NT2/D1 (cell line): Measurements from ENCODE around the gene PIEZO1.

Experiments used
- DNase-seq: peaks from one replicate; pipeline ENCODE4 v3.0.0-alpha.2; 2011; ENCODE audit warnings: low read depth, low spot score
- H3K27me3 ChIP-seq: 2 replicates; pipeline ENCODE4 v1.6.0; 2011; ENCODE audit warnings: mild to moderate bottlenecking; ENCODE audit not compliant: insufficient read length, insufficient read depth
- H3K36me3 ChIP-seq: 2 replicates; pipeline ENCODE4 v1.6.1; 2011; ENCODE audit warnings: mild to moderate bottlenecking, low read length, mixed read lengths; ENCODE audit not compliant: insufficient read depth, insufficient read length
- H3K4me1 ChIP-seq: 2 replicates; pipeline ENCODE4 v1.5.1; 2011; ENCODE audit not compliant: insufficient read depth, insufficient read length
- H3K4me3 ChIP-seq: 2 replicates; pipeline ENCODE4 v1.5.1; 2011; ENCODE audit warnings: low read depth; ENCODE audit not compliant: insufficient read length
- H3K9ac ChIP-seq: 2 replicates; pipeline ENCODE4 v1.6.0; 2011; ENCODE audit warnings: low read depth; ENCODE audit not compliant: insufficient read length
- H3K9me3 ChIP-seq: 2 replicates; pipeline ENCODE4 v1.5.1; 2011; ENCODE audit warnings: mild to moderate bottlenecking, low read length; ENCODE audit not compliant: insufficient read depth
- SUZ12 ChIP-seq: IDR thresholded peaks from 2 replicates; pipeline ENCODE4 v1.6.1; 2011; ENCODE audit not compliant: insufficient read length, insufficient read depth; ENCODE audit errors: extremely low read depth
- YY1 ChIP-seq: IDR thresholded peaks from 2 replicates; pipeline ENCODE4 v1.6.1; 2011; ENCODE audit not compliant: insufficient read length, insufficient read depth
- ZNF274 ChIP-seq: IDR thresholded peaks from 2 replicates; pipeline ENCODE4 v1.6.1; 2011; ENCODE audit warnings: mild to moderate bottlenecking, low read depth, low read length

Gene PIEZO1

DNA sequence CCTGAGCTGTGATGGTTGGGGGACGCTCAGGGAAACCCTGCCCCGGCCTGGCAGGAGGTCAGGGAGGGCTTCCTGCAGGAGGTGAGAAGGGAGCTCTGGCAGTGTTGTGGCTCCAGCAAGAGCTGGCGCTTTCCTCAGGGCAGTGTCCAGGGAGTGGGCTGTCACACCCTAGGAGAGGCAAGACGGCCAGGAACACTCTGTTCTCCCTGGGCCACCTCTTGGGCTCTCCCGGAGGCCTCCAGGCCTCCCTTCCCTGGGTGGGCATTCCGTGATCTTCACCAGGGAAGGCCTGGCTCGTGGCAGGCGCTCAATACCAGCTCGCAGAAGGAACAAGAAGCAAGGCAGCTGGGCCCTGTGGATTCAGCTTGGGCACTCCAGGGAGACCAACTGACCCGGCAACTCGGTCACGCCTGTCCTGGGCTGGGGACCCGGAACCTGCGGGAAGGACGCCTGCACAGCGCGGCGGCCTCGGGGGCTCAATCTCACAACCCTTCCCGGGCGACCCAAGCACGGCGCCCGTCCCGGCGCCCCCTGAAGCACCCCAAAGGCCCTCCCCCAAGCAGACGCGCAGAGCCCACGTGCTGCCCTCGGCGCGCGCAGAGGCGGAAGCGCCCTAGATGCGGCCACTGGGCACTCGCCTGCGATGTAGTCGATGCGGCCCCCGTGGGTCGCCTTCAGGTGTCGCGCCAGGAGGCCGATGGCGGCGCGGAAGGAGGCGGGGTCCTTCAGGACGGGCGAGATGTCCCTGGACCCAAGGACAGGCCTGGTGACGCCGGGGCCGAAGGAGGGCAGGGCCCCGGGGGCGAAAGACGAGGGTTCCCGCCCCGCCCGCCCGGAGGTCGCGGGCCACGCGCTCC lies 26.1 kb upstream of the PIEZO1 start:
- Histone ChIP-seq H3K36me3 (peaks cover 55% of the 10 kb centered on the region), H3K27me3 (no peaks in the 10 kb centered on the region), H3K4me3 (peak overlapping the region; percentile 89), H3K9me3 (no peaks in the 10 kb centered on the region), H3K4me1 (peaks cover 37% of the 10 kb centered on the region), H3K9ac (peak overlapping the region; percentile 99)
- TF ChIP-seq YY1: no peak
- TF ChIP-seq SUZ12: no peak
- TF ChIP-seq ZNF274: no peak
- no peak for DNase-seq

- peak overlapping the region; percentile 99 for H3K9ac ChIP-seq
- no peaks in the 10 kb centered on the region for H3K27me3 ChIP-seq
- H3K4me1 ChIP-seq: peaks cover 36% of the 10 kb centered on the region
- TF ChIP-seq SUZ12: no peak
- TF ChIP-seq YY1: no peak
- TF ChIP-seq ZNF274: no peak
- peak overlapping the region; percentile 89 for H3K4me3 ChIP-seq
- no peaks in the 10 kb centered on the region for H3K9me3 ChIP-seq
- H3K36me3 ChIP-seq: peaks cover 60% of the 10 kb centered on the region
- no peak for DNase-seq
Measured at GRCh38 chr16:88810166-88810911, 25.3 kb upstream of the PIEZO1 start.

DNA sequence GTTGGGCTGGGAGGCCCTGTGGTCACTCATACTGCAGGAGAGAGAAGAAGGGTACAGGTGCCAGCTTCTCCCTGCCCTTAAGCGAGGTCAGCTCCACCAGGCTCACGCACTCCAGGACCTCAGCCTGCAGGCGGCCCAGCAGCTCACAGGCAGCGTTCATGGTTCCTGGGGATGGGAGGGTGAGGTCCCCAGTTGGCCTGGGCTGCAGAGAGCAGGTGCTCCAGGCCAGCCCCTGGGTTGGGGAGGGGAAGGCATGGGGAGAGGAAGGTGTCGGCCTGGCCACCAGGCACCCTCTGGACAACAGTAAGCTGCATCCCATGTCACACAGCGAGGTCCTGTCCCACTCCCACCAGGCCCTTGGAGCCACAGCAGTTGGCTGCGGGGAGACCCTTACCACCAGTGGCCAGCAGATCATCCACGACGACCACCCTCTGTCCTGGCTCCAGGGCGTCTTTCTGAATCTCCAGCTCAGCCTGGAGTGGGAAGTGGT lies 24.7 kb upstream of the PIEZO1 start:
- Histone ChIP-seq H3K9me3 (no peaks in the 10 kb centered on the region), H3K27me3 (no peaks in the 10 kb centered on the region), H3K9ac (peak overlapping the region; percentile 99), H3K4me1 (peaks cover 42% of the 10 kb centered on the region), H3K36me3 (peaks cover 65% of the 10 kb centered on the region), H3K4me3 (no peak overlapping the region)
- TF ChIP-seq YY1: no peak
- TF ChIP-seq ZNF274: no peak
- TF ChIP-seq SUZ12: no peak
- no peak for DNase-seq

GRCh38 chr16:88809068-88809675 lies 24.2 kb upstream of the PIEZO1 start:
- Histone ChIP-seq H3K27me3 (no peaks in the 10 kb centered on the region), H3K4me3 (no peak overlapping the region), H3K4me1 (peaks cover 44% of the 10 kb centered on the region), H3K9me3 (no peaks in the 10 kb centered on the region), H3K9ac (peak overlapping the region; percentile 99), H3K36me3 (peaks cover 71% of the 10 kb centered on the region)
- no peak for DNase-seq
- TF ChIP-seq YY1: no peak
- TF ChIP-seq SUZ12: no peak

- Histone ChIP-seq H3K4me3 (no peak overlapping the region), H3K9ac (peak overlapping the region; percentile 32), H3K9me3 (no peaks in the 10 kb centered on the region), H3K27me3 (no peaks in the 10 kb centered on the region), H3K36me3 (peaks cover 71% of the 10 kb centered on the region), H3K4me1 (peaks cover 41% of the 10 kb centered on the region)
- no peak for DNase-seq
- TF ChIP-seq YY1 (no peak), SUZ12 (no peak), ZNF274 (no peak)
Measured at GRCh38 chr16:88807626-88808453, 22.8 kb upstream of the PIEZO1 start.

- Histone ChIP-seq H3K9me3 (no peaks in the 10 kb centered on the region), H3K9ac (peak overlapping the region; percentile 21), H3K36me3 (peaks cover 71% of the 10 kb centered on the region), H3K4me3 (no peak overlapping the region), H3K4me1 (peaks cover 41% of the 10 kb centered on the region), H3K27me3 (no peaks in the 10 kb centered on the region)
- DNase-seq: no peak
- TF ChIP-seq ZNF274: no peak
- TF ChIP-seq SUZ12: no peak
- no peak for TF ChIP-seq YY1
Measured at GRCh38 chr16:88807142-88807625, 22.2 kb upstream of the PIEZO1 start.
